Kidney (tissue), 14 donors: ENCODE results near the gene GALNT12. TPM values are rescaled to one million over a fixed set of nuclear protein-coding genes. Genes with fewer than 3 reads are reported as not detected.

Source experiments
- DNase-seq, 5 donors: peaks; one replicate each; pipeline ENCODE4 v3.0.0-alpha.2; 2013 to 2020
- FAIRE-seq: peaks from 2 replicates; lab custom pipeline; 2012; peaks lifted over from hg19 to GRCh38; lab: Jason Lieb, UNC
- H3K27ac ChIP-seq, 2 donors: one replicate each; pipeline ENCODE4 v1.7.0; 2013; ENCODE audit warnings: low read depth in 2 of 2, low read length in 2 of 2, inconsistent platforms in 1 of 2
- H3K27me3 ChIP-seq: one replicate; pipeline ENCODE4 v1.7.1; 2013; ENCODE audit warnings: low read length, inconsistent platforms; ENCODE audit not compliant: control insufficient read depth, insufficient read depth
- H3K36me3 ChIP-seq, 3 donors: one replicate each; pipeline versions ENCODE4 v1.7.0 to v1.7.1; 2013; ENCODE audit warnings: low read length in 3 of 3, control low read depth in 1 of 3, inconsistent platforms in 1 of 3; ENCODE audit not compliant: insufficient read depth in 3 of 3, control insufficient read depth in 2 of 3
- H3K4me1 ChIP-seq, 3 donors: one replicate each; pipeline versions ENCODE4 v1.7.0 to v1.7.1; 2013; ENCODE audit warnings: low read length in 3 of 3, inconsistent platforms in 1 of 3, low read depth in 1 of 3; ENCODE audit not compliant: control insufficient read depth in 2 of 3, insufficient read depth in 2 of 3
- H3K4me3 ChIP-seq, 3 donors: one replicate each; pipeline versions ENCODE4 v1.7.0 to v1.8.1; 2013; ENCODE audit warnings: low read length in 3 of 3, control low read depth in 1 of 3, inconsistent platforms in 1 of 3
- H3K9ac ChIP-seq, 3 donors: one replicate each; pipeline versions ENCODE4 v1.7.0 to v1.7.1; 2013; ENCODE audit warnings: low read length in 3 of 3, control low read depth in 1 of 3, inconsistent platforms in 1 of 3
- H3K9me3 ChIP-seq, 3 donors: one replicate each; pipeline versions ENCODE4 v1.7.0 to v1.7.1; 2013; ENCODE audit warnings: low read length in 3 of 3, control low read depth in 1 of 3, inconsistent platforms in 1 of 3; ENCODE audit not compliant: control insufficient read depth in 2 of 3, insufficient read depth in 1 of 3
- CTCF ChIP-seq: IDR thresholded peaks from 3 replicates; pipeline ENCODE4 v1.5.1; 2012; ENCODE audit warnings: mild to moderate bottlenecking, moderate library complexity, borderline replicate concordance; ENCODE audit not compliant: insufficient read depth; ENCODE audit errors: extremely low read depth
- intact Hi-C: fragments of 100-400 bp; cut with DNase I; formaldehyde crosslinking; loops from one replicate; pipeline ENCODE4 v1.11.1; 2022
- polyA plus RNA-seq: library from polyadenylated mRNA; stranded (reverse); fragments of 350-450 nt; fragmentation: Illumina TruSeq; extraction: RNeasy Lipid Tissue Mini Kit (QIAGEN cat#74804); gene quantifications from one replicate; pipeline ENCODE4 v1.2.3, GENCODE V29; 2014; ENCODE audit warnings: low read depth, low replicate concordance; ENCODE audit not compliant: insufficient read depth
- total RNA-seq: library from RNA; stranded (reverse); fragmentation: NEBNext Ultra II Directional; extraction: Animal tissue kit (Norgen Biotek cat#: 25700); gene quantifications from one replicate; pipeline ENCODE4 v1.2.1, GENCODE V29; 2021
- donor health status: control.
- donor health status: control.
- donor health status: control.
- donor health status: control.
- donor health status: control.
- donor health status: DM: yes; HTN: yes; CAD: no.
- donor health status: Normal renal cell carcinoma (clear cell type).

The GALNT12 gene
- total and polyA plus RNA-seq, 2 donors from 2014 or later, result 3.6 to 10.8 TPM

- TF ChIP-seq CTCF, result no peak
- H3K9me3 ChIP-seq, result no peaks in the 10 kb centered on the region
- H3K4me1 ChIP-seq, result no peaks in the 10 kb centered on the region
- H3K27ac ChIP-seq, result no peak overlapping the region
- no peaks in the 10 kb centered on the region for H3K36me3 ChIP-seq
- intact Hi-C loops, result loop anchor here (10.0 kb wide), 1 partner anchor 305 kb away; no protein-coding TSS in a partner anchor
- DNase-seq, result no peak
- no peaks in the 10 kb centered on the region for H3K27me3 ChIP-seq
- H3K9ac ChIP-seq, result no peak overlapping the region
- H3K4me3 ChIP-seq, result no peak overlapping the region
- no peak for FAIRE-seq
These were observed 32.3 kb downstream of the GALNT12 start for GRCh38 chr9:98839724-98840123.

- Histone ChIP-seq H3K27ac (no peak overlapping the region), H3K4me3 (no peak overlapping the region), H3K36me3 (no peaks in the 10 kb centered on the region), H3K9me3 (no peaks in the 10 kb centered on the region), H3K9ac (no peak overlapping the region), H3K4me1 (no peaks in the 10 kb centered on the region), H3K27me3 (no peaks in the 10 kb centered on the region)
- no peak for FAIRE-seq
- no peak for DNase-seq
- intact Hi-C loops, result loop anchor here (10.0 kb wide), 1 partner anchor 302 kb away; no protein-coding TSS in a partner anchor
- no peak for TF ChIP-seq CTCF
These were observed 35.0 kb downstream of the GALNT12 start for GRCh38 chr9:98842510-98842909.

GRCh38 chr9:98846081-98846480 is 38.6 kb downstream of the GALNT12 start:
- DNase-seq (no peak), FAIRE-seq (no peak)
- Histone ChIP-seq H3K9me3 (no peaks in the 10 kb centered on the region), H3K4me3 (no peak overlapping the region), H3K27me3 (no peaks in the 10 kb centered on the region), H3K36me3 (no peaks in the 10 kb centered on the region), H3K9ac (no peak overlapping the region), H3K4me1 (no peaks in the 10 kb centered on the region), H3K27ac (no peak overlapping the region)
- no peak for TF ChIP-seq CTCF
- intact Hi-C loops, result loop anchor here (10.0 kb wide), 1 partner anchor 299 kb away; no protein-coding TSS in a partner anchor

- TF ChIP-seq CTCF, result no peak
These were observed 39.4 kb downstream of the GALNT12 start for GRCh38 chr9:98846879-98847278.

More at GRCh38 chr9:98846879-98847278, 39.4 kb downstream of the GALNT12 start:
- Histone ChIP-seq H3K4me1 (no peaks in the 10 kb centered on the region), H3K27me3 (no peaks in the 10 kb centered on the region), H3K9ac (no peak overlapping the region), H3K4me3 (no peak overlapping the region), H3K9me3 (no peaks in the 10 kb centered on the region), H3K36me3 (no peaks in the 10 kb centered on the region), H3K27ac (no peak overlapping the region)
- intact Hi-C loops, result loop anchor here (10.0 kb wide), 1 partner anchor 298 kb away; no protein-coding TSS in a partner anchor
- FAIRE-seq (no peak), DNase-seq (no peak)
